Activated naive CD4-positive, alpha-beta T cell treated with anti-CD3 and anti-CD28 coated beads, Interleukin-2, amount 50 U/mL, for 16 hours (primary cell): ENCODE data around the gene DIPK1A.

Experiments
- DNase-seq: peaks from one replicate; pipeline ENCODE4 v3.0.0-alpha.2; 2020

DIPK1A gene

DNA sequence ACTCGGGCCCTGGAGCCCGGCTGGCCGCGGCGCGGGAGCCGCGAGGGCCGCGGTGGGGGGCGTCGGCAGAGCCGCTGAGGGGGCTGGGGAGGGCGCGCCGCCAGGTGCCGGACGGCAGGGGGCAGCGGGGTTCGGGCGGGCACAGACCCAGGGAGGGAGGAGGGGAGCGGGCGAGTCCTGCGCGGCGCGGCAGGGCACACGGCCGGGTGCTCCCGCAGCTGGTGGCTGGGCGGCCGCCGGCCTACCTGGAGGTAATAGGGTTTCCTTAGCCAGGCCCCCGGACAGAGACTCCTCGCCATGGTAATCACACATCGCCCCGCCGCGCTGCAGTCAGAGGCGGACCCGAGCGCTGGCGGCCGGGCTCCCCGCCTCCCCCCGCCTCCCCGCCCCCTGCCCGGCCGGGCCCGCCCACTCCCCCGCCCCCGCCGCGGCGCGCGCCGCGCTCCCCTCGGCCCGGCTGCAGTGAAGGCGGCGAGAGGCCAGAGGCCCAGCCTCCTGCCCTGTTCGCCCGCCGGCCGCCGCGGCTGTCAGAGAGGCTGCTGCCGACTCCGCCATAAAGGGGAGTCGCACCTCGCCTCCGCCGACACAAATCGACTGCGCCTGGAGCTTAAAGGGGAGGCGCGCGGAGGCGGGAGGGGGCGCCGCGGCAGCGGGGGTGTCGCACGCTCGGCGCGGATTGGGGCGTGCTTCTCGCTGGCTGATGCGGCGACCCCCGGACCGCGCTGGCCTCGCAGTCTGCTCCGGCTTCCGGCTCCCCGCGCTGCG lies at the start of gene DIPK1A:
Gene DIPK1A (minus strand): TSS at position 332 of the 765 bp plus-strand sequence. CDS start 33 bp downstream, at position 299.
- peak; percentile 78 for DNase-seq

DNA sequence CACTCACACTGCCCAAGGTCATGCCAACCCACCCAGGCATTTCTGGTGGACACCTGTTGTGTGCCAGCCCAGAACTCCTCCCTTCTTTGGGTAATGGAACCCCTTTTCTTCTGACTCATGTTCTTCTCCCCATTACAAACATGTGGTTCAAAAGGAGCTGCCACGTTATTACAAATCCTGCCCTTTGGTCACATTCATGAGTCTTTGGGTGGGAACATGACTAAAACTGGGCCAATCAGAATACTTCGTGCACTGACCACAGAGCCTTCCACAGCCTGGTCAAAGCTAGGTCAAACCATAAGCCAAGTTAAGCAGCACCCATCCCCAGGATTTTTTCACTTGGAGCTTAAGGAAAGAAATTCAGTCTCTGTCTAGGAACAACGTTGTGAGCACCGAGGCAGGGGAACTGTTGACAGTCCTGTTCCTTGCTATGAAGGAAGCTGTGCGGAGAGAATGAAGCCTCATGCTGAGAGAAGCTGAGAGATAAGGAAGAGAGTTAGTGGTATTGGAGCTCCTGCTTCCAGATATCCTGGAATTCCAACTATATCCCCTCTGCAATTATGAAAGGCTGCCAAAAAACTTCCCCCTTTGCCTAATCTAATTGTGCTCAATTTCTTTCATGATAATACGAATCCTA lies 46.8 kb upstream of the DIPK1A start:
- DNase-seq = no peak

DNA sequence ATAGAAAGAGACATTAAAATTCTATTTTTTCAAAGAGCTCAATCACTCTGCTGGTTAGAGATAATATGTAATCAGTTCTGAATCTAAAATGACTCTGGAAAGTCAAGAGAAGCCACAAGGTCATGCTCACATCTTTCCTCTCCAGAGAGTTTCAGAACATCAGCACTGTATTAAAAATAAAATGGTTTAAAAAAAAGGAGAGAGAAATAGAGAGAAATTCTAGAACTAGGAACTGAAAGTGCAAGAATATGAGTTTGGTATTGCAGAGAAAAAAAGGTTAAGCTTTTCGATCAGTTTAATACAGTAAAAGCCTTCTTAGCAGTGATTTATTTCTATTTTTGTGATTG lies 44.0 kb upstream of the DIPK1A start:
- DNase-seq = no peak

DNA sequence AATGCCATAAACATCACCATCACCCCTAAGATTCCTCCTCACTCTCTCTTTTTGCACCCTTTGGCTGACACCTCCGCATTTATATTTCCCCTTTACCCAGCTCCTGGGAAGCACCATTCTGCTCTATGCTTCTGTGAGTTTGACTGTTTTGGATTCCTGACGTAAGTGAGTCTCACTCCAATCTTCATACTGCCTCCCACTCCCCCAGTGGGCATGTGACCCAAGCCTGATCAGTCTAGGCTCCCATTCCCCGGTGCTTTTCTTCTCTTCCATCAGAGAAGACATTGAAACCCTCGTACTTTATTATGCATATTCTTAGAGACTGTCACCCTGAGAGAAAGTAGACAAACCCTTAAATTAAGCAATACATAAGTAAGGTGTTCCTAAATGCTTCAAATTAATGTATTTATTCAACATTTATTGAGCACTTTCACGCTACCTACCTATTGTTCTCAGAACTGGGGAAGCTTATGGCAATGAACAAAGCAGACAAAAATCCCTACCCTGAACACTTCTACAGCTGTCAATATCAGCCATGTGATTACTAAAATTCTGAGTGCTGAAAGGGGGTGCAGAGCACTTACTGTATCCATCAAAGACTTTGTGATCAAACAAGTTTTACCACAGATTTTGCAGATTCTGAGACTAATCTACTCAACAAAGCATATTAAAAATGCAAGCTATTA lies 43.4 kb upstream of the DIPK1A start:
- no peak for DNase-seq

DNA sequence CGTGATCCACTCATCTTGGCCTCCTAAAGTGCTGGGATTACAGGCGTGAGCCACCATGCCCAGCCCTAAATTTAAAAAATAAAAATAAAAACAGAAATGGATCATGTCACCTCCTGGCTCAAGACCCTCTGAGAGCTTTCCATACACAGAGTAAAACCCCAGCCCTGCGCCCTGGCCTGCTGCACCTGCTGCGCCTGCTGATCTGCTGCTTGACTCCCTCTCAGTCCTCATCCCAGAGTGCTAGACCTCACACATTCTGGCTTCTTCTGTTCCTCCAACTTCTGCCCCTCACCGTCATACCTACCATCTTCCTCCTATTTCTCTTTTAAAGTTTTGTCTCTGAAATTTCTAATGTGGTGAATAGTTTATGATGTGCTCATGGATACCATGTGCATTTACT lies 42.7 kb upstream of the DIPK1A start:
- no peak for DNase-seq

DNA sequence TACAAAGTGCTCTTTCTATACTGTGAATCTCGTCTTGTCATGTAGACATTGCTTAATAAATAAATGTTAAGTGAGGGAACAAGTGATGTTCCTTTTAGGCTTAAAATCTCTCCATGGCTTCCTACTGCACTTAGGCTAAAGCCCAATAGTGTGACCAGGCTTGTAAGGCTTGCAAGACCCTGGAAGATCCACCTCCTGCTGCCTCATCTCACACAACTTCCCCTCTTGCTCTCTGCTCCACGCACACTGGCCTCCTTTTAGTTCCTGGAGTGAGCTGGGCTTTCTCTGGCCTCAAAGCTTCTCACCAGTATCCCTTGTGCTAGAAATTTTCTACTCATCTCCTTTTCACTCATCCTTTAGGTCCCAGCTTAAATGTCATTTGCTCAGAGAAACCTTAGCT lies 41.5 kb upstream of the DIPK1A start:
- DNase-seq = no peak

DNA sequence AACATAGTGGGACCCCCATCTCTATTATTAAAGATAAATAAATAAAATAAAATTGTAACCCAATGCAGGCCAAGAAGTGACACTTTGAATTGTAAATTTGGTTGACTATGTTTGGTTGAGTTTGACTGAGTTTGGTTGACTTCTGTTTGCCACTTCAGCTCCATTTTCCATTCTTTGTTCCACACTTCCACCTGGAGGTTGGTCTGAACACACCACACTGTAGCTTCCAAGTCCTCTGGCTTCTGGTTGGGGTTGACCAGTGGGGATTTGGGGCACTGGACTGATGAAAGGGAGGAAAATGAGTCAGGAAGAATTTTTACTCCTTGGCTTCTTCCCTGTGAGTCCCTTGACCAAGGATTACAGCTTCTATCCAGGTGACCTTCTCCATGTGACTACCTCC lies 40.6 kb upstream of the DIPK1A start:
- no peak for DNase-seq

DNA sequence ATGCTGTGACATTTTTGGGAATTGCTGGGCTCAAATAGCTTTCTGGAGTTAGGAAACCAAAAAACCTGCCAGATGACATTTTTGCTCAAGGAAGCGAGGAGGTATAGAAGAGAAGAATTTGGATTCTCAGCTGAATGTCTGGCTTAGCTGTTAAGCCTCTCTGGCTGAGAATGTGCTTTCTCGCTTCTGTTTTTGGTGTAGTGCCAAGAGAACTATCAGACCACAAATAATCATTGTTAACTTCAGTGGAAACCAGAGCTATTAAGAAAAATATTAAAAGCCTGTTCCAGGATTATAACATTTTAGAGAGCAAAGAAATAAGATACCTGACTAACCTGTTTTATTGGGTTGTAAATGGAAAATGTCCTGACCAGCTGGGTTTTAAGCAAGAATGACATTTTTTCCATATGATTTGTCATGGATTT lies 39.5 kb upstream of the DIPK1A start:
- no peak for DNase-seq

DNA sequence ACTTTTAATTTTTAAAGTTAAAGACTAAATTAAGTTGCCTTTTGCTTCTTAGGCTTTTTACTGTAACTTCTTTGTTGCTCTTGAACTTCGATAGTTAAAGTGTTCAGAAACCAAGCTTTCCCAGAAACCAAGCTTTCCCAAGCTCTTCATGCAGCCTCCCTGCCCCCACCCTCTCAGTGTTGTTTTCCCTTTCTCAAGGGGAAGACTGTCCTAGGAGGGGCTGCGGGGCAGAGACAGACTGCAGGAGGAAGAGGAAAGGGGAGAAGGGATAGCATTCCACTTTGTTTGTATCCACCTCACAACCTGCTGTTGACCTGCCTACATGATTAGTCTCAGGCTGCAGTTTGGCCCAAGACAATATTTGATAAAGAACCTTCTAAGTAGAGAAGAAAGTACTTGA lies 39.0 kb upstream of the DIPK1A start:
- no peak for DNase-seq

DNA sequence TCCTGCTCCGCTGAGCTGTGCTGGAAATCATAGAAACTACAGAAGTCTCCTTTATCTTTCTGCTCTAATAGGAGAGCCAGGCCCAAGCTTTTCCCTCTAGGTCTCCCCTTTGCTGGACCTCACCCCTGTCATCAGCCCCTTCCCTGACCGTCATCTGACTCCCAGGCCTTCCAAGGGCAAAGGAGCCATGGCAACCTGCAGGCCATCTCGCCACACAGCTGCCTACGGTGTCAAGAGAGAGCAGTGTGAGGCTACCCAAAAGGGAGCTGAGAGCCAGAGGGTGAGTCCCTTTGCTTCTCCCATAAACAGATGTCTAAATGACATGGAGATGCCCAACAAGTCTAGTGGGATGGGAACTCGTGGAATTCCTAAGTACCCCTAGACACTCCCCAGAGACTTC lies 37.6 kb upstream of the DIPK1A start:
- DNase-seq = no peak

DNA sequence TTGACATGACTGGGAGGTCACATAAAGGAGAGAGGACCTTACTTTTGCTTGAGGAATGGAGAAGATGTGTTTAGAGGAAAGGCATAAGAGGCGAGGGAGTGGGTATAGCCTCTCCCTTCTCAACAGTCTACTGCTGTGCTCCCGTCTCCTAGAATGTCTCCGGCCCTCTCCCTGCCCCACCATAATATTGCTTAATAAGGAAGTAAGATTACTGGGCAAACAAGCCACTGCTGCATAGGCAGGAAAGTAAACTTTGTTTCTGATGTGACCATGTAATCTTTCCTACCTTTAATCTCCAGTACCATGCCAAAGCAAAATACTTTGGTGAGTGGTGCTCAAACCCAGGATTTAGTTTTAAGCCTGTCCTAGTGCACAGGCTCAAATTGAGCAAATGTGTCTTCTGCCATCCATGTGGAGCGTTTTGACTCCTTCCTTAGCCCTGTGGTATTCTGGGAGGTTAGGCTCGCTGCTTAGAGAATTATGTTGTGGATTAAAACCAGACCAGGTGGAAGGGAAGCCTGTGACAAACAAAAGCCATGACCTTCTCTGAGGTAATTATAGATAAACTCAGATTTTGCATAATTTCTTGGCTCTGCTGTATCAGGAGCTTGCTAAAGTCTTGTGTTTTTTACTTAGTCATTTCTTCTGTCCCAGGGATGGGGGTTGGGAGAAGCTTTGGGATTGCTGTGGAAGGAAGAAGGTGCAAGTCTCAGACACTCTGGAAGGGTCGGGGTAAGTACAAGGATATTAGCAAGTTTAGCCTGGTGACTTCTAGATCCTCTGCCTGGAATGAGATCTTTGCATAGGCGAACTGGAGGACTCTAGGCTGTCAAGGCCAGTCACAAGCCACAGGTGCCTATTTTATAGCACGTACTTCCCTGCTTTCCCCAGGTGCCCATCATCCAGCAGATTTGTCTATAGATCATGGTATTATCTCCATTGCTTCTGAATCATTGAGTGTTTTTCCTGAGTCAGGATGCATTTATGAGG lies 34.5 kb upstream of the DIPK1A start:
- no peak for DNase-seq

DNA sequence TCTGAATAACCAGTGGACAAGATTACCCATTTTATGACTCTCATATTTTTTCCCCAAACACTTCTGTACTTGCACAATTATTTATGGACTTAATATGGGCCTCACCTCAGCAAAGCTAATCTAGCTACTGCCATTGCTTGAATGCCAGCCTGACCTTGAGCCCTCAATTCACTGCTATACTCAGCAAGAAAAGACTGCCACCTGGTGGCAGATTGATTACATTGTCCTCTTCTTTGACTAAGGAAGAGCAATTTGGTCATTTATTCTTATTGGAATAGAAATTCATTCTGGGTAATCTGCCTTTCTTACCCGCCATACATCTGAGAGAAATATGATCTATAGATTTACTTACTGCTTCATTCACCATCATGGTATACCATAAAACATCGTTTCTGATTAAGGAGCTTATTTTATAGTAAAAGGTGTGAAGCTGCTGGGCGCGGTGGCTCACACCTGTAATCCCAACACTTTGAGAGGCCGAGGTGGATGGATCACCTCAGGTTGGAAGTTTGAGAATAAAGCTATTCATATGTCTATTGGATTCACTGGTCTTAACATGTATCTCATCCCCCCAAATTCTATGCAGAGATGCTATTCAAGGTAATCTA lies 32.9 kb upstream of the DIPK1A start:
- DNase-seq = peak; percentile 58

DNA sequence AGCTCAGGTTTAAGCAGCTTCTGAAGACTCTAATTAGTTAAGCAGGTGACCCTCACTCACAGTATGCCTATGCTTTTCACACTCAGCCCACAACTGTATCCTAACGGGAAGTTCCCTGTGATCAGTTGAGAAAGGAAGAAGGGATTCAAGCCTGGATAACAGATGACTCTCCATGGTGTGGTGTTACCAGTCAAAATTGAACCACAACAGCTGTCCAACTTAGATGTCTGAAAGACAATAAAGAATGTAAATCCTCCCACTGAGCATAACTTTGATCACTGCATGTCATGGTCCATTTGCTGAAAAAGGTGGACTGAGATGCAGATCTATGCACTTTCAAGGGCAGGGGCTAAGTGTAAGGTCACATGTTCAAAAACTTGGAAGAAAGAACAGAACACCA lies 32.3 kb upstream of the DIPK1A start:
- DNase-seq = no peak

DNA sequence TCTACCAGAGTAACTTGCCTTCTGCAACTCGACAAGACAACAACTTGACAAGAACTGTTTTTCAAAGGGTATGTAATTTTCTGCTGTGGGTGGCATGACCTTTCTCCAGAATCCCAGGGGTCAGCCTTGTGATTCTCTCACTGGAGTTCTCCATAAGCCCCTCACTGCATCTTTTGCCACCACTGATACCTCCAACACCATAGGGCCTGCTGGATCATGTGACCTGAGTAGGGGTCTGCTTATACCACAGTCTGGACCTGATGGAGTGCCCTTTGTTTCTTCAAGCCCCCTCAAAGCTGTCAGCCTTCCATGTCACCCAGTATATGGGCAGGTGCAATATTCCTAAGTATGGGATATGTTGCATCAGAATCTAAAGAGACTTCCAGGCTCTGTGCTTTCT lies 31.6 kb upstream of the DIPK1A start:
- DNase-seq = no peak

DNA sequence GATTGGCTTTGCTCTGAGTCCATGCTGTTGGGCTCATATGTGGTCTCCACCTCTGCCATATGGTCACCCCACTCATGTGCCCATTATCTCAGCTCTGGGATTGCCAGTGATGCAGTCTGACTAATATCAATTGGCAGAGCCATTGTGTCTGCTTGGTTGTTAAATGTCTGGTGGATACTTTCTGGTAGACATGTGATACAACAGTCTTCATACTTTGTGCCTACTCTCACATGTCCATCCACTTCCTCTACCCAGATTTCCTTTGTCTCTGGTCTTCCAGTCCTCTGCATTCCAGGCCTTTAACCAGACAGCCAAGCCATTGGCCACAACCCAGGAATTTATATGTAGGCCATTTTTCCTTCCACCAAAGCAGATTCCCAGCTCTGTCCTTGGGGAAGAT lies 30.8 kb upstream of the DIPK1A start:
- no peak for DNase-seq

DNA sequence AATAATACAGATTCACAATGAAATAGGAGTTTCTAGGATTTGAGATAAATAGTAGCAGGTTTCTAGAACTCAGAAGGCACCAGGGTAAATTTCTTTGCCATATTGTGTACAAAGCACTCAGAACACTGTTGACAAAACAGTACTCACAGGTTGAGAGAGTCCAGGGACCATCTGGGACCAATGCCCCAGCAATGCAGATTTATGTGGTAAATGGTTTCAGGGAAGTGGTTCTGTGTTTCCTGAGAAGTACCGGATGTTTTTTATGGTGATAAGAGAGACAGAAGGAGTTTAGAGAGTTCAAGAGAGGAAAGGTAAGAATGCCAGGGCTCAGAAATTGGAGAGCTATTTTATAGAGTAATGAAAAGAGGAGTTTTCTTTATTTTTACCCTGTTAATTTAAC lies 29.6 kb upstream of the DIPK1A start:
- DNase-seq = no peak

DNA sequence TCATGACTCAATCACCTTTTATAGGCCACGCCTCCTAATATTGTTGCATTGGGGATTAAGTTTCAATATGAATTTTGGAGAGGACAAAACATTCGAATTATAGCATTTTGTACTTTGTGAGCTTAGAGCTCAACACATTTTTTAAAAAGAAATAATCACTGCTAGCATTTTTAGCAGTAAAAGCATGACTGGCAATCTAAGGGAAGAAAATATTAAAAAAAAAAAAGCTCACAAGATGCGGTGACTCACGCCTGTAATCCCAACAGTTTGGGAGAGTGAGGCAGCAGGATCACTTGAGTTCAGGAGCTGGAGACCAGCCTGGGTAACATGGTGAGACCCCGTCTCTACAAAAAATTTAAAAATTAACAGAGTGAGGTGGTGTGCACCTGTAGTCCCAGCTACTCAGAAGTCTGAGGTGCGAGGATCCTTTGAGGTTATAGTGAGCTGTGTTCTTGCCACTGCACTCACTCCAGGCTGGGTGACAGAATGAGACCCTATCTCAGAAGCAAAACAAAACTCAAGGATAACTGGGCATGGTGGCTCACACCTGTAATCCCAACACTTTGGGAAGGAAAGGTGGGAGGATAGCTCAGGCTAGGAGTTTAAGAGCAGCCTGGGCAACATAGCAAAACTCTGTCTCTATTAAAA lies 28.8 kb upstream of the DIPK1A start:
- no peak for DNase-seq

DNA sequence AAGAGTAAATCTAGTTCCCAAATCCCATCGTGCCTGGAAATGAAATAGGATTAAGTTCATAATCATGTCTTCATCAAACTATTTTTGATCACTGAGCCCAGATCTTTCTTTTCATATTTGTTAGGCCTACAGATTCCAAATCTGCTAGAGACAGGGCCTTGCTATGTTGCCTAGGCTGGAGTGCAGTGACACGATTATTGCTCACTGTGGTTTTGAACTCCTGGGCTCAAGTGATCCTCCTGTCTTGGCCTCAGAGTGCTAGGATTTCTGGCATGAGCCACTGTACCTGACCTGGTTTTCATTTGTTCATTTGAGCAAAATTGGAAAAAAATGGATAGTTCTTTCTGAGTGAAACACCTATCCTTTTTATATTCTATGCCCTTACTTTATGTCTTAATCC lies 28.0 kb upstream of the DIPK1A start:
- no peak for DNase-seq

DNA sequence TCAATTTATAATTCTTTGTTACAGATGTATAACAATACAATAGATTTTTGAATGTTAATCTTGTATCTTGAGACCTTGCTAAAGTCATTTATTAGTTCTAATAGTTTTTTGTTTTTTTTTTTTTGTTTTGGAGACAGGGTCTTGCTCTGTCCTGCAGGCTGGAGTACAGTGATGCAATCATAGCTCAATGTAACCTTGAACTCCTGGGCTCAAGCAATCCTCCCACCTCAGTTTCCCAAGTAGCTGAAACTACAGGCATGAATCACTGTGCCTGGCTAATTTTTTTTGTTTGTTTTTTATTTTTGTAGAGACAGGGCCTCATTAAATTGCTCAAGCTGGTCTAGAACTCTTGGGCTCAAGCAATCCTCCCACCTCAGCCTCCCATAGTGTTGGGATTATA lies 26.2 kb upstream of the DIPK1A start:
- DNase-seq = no peak

DNA sequence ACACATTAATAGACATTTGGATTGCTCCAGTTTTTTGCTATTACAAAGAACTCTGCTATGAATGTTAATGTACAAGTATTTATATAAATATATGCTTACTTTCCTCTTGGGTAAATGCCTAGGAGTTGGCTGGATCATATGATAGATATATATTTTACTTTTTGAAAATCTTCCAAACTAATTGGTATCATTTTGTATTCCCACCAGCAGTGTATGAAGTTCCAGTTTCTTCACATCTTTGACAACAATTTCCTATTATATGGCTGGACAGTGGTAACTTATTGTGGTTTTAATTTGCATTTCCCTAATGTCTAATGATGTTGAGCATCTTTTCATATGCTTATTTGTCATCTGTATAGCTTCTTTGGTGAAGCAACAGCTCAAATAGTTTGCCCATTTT lies 23.8 kb upstream of the DIPK1A start:
- no peak for DNase-seq

DNA sequence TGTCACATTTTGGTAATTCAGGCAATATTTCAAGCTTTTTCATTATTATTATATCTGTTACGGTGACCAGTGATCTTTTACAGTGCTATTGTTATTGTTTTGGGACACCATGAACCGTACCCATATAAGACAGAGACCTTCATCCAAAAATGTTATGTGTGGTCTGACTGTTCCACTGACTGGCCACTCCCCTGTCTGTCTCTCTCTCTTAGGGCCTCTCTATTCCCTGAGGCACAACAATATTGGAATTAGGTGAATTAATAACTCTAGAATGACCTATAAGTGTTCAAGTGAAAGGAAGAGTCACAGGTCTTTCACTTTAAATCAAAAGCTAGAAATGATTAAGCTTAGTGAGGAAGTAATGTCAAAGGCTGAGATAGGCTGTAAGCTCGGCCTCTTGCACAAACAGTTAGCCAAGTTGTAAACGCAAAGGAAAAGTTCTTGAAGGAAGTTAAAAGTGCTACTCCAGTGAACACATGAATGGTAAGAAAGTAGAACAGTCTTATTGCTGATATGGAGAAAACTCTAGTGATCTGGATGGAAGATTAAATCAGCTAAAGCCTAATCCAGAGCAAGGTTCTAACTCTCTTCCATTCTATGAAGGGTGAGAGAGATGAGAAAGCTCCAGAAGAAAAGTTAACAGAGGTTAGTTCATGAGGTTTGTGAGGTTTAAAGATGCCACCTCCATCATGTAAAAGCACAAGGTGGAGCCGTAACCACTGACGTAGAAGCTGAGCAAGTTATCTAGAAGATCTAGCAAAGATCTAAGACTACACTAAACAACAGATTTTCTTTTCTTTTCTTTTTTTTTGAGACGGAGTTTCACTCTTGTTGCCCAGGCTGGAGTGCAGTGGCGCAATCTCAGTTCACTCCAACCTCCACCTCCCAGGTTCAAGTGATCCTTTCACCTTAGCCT lies 19.7 kb upstream of the DIPK1A start:
- DNase-seq = no peak
